ENCODE results near the gene OS9.

Gene OS9

DNA sequence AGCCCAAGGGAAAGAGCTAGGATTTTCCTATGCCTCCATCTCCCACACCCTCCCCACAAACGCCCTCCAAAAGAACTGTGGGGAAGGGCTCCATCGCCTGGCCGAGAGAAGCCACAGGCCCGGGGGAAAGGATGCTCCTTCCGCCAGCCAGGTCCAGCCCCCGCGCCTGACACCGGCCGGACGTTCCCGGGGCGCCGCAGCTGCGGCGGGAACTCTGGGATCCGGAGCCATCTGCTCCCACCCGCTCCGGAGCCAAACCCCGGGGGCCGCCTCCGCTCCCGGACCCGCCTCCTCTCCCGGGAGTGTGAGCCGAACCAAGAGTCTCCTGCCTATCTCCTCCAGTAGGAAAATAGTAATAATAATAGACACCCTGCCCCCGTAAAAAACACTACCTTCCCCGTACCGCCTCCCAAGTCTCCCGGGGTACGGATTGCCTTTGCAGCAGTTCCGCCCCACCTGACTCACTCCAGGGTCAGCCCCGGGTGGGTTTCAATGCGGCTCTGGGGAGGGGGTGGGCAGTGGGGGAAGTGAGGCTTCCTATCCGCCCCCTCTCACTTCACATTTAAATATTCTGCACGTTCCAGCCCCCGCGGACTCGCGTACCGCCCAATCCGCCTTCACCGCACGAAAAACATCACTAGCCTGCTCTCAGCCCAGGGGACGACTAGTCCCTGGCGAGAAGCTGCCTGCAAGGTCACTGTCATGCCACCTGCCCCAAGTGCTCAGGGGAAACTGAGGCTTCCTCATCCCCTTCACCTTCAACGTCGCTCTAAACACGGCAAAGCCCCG, 42.2 kb downstream of the OS9 start:
- no peak for DNase-seq (ENCODE audit: low read depth in 2 of 2, low spot score in 1 of 2)

- no peak for DNase-seq (ENCODE audit: low read depth in 2 of 2, low spot score in 1 of 2)
These were observed 43.0 kb downstream of the OS9 start for GRCh38 chr12:57736741-57737466.

GRCh38 chr12:57737467-57738460, 43.8 kb downstream of the OS9 start:
- no peak for DNase-seq (ENCODE audit: low read depth in 2 of 2, low spot score in 1 of 2)

GRCh38 chr12:57738661-57739237, 44.8 kb downstream of the OS9 start, which contains the start of gene AGAP2:
AGAP2 (minus strand) TSS chr12:57738742; CDS start chr12:57738246, 496 bp downstream.
- DNase-seq (ENCODE audit: low read depth in 2 of 2, low spot score in 1 of 2), result no peak

GRCh38 chr12:57739387-57739786, 45.5 kb downstream of the OS9 start:
- no peak for DNase-seq (ENCODE audit: low read depth in 2 of 2, low spot score in 1 of 2)

GRCh38 chr12:57739914-57740538, 46.1 kb downstream of the OS9 start:
- DNase-seq (ENCODE audit: low read depth in 2 of 2, low spot score in 1 of 2), result no peak

DNA sequence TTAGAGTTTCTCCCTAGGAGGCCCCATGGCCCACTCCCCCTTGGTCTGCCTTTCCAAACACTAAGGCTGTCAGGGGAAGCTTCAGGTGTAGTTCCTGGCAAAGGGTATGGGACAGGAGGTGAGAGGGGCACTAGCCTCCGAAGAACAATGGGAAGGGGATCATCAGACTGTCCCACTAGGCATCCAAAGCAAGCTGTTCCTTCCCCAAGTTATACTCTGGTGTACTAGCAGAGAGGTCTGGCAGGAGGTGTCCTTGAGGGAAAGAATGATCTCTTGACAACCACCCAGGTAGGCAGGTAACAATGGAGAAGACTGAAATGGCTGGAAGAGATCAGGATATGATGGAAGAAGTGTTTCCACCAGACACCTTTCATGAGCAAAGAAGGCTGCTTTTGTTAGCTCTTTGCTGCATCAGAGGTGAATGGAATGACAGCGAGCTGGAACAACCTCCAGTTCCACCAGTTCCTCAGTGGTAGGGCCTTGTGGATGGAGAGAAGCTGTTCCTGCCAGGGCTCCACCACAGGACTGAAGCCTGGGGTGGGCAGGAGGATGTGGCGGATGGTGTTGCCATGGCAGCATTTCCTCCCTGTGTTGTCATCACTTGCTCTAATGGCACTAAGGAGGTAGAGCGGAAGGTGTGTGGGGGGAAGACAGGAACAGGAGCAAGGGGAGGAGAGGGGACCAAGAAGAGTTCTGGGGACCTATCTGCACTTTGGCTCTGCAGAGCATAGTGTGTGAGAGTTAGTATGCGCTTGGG, 46.9 kb downstream of the OS9 start:
- DNase-seq (ENCODE audit: low read depth in 2 of 2, low spot score in 1 of 2), result peak; percentile 42 to 63

DNA sequence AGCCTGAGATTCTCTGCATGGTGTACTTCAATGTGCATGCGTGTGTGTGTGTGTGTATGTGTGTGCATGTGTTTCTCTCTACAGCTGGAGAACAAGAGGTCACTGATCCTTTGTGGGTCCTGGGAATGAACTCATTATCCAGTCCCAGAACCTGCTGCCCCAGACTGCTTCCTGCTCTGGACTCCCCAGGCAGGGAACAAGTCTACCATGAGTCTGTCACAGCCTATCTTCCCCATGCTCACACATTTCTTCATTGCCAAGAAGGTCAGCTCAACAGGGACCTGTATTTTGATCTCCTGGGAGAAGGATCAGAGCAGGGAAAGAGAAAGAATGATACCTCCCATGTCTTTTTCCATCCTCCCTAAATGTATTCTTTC, 47.5 kb downstream of the OS9 start:
- no peak for DNase-seq (ENCODE audit: low read depth in 2 of 2, low spot score in 1 of 2)

DNA sequence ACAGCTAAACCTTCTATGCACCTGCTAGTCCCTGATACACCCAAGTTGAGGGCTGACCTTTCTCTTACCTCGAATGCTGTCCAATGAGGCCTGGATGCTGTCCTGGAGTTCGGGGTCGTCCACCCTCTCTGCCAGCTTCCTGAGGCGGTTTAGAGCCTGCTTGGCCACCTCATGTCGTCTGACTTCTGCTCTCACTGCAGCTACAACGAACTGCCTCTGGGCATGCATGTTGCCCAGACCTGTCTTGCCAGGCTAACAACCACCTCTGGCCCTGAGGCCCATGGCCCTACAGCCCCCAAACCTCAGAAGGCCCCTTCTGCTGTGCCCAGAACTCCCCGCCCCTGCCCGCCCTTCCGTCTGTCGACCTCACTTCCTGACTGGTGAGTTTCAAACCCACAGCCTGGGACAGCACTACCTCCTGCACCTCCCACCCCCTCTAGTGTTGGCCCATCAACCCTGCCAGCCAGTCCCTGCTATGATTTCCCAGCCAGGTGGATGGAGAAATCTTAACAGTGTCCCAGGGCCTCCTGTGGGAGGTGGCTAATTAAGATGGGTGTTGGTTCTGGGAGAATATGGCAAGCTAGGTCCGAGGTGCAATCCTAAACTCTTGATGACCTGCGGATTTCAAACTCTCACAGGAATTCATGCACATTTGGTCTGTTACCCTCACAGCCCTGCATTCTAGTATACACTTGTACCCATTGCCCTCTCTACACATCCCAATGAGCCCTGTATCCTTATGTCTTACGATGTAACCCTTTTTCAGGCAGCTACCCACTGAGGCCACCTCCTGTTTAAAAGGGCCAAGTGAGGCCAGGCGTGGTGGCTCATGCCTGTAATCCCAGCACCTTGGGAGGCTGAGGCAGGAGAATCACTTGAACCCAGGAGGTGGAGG, 48.2 kb downstream of the OS9 start:
- DNase-seq (ENCODE audit: low read depth in 2 of 2, low spot score in 1 of 2), result peak; percentile 58 to 68

DNA sequence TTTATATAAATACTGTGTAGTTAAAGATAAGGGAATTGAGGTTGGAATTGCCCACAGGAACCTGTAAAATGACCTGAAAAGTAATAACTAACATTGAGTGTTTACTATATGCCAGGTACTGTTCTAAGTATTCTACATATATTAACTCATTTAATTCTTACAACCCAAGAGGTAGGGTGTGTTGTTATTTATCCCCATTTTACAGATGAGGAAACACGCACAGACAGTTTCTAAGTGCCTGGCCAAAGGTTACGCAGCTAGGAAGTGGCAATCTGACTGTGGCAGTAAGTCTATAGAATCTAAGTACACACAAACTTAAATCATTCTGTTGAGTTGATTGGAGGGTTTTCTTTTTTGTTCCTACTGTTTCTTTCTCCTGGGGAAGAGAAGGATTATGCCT, 49.8 kb downstream of the OS9 start:
- no peak for DNase-seq (ENCODE audit: low read depth in 2 of 2, low spot score in 1 of 2)

- peak in 1 of 2 donors; percentile 56 for DNase-seq (ENCODE audit: low read depth in 2 of 2, low spot score in 1 of 2)
These were observed 50.4 kb downstream of the OS9 start for GRCh38 chr12:57744194-57744776.

- DNase-seq (ENCODE audit: low read depth in 2 of 2, low spot score in 1 of 2), result peak; percentile 91
These were observed 51.0 kb downstream of the OS9 start, which contains the start of gene TSPAN31 for GRCh38 chr12:57744777-57745484. TSPAN31 (plus strand) TSS chr12:57745039; CDS start chr12:57745155, 116 bp downstream.

DNA sequence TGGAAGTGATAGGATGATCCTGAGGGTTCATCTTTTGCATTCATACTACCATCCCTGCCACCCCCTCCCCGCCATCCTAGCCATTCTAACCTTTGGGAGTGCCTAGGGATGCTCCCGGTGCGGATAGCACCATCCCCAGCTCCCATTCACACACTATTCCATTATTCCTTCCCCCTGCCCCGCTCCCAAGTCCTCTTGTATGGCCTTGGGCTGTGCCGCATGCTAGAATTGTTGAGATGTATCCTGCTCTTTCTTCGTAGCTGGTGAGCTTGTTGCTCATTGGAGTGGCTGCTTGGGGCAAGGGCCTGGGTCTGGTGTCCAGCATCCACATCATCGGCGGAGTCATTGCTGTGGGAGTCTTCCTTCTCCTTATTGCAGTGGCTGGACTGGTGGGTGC, 51.6 kb downstream of the OS9 start:
- DNase-seq (ENCODE audit: low read depth in 2 of 2, low spot score in 1 of 2), result no peak

DNA sequence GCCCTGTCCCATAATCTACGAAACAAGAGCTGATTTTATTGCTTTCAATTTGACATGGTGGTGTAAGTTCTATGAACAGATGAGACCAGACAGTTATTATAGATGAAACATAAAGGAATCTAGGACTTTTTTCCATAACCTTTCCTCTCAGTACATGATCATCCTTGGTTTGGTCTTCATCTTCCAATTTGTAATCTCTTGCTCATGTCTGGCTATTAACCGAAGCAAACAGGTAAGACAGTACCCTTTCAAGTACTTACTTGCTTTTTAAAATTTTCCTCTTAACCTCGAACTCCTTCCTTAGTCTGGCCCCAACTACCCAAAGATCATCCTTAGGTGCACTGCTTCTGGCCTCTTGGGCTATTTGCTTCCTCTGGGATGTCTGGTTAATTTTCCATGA, 52.1 kb downstream of the OS9 start:
- DNase-seq (ENCODE audit: low read depth in 2 of 2, low spot score in 1 of 2), result no peak

DNA sequence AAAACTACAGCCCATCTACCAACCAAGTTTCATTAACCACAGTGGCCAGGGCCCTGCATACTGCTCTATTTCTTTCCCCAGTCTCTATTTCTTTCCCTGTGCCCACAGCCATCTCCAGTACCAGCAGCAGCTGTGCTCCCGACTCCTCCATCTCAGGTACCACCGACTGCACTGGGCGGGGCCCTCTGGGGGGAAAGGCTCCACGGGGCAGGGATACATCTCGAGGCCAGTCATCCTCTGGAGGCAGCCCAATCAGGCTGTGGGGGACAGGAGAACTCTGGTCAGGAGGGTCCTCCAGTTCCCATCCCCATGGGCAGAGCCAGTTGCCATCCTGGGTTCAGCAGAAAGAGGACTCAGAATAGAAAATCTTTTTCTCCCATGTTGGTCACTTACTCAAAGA, 55.1 kb downstream of the OS9 start:
- DNase-seq (ENCODE audit: low read depth in 2 of 2, low spot score in 1 of 2), result no peak

- DNase-seq (ENCODE audit: low read depth in 2 of 2, low spot score in 1 of 2), result no peak
These were observed 56.9 kb downstream of the OS9 start for GRCh38 chr12:57750561-57751431.

- DNase-seq (ENCODE audit: low read depth in 2 of 2, low spot score in 1 of 2), result no peak
These were observed 57.5 kb downstream of the OS9 start for GRCh38 chr12:57751432-57751787.
